ENCODE measurements around the gene XAGE1A.
"Not testable (repeated sequence)": the region's sequence is repeated elsewhere in the genome, so short reads cannot be mapped to it uniquely, and the experiment has no call there.

The XAGE1A gene

GRCh38 chrX:52495545-52496418, at the start of gene XAGE1A:
TSS of gene XAGE1A (plus strand) at chrX:52495808. CDS start at chrX:52497362, 1,554 bp downstream.
- not testable (repeated sequence) for DNase-seq

DNA sequence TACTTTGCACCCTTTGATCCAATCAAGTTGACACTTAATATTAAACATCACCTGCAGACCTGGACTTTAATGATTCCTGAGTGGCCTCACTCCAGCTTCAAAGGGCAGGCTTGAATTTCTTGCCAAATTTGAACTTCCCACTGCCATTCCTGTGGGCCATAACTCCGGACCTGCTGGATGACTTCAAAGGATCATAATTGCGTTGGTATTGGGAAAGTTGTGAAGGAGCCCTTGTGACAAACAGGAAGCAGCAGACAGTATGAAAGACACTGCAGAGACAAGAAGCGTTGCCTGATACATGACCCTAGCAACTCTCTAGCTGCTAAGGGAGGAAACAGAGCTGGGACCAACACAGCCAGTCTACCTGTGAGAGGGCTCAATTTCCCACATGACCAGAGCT, 43.6 kb upstream of the XAGE1A start:
- DNase-seq = not testable (repeated sequence)

- not testable (repeated sequence) for DNase-seq
Observed at GRCh38 chrX:52471301-52471700, 24.3 kb upstream of the XAGE1A start.

DNA sequence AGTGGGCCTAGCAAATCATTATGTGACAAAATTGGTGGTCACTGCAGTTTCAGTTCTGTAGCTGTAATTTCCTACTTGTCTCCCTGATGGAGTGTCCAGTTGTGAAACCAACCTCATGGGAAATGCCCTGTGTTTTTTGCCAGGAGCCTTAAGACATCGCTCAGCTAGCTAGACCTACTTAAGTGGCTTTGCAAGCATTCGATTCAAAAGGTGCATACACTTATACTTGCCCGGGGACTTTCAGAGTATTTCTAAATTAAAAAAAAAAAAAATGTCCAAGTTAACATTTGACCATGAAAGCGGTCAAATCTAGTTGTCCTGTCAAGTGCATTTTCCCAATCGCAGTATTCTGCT, 788 bp downstream of the XAGE1A start:
- not testable (repeated sequence) for DNase-seq

DNA sequence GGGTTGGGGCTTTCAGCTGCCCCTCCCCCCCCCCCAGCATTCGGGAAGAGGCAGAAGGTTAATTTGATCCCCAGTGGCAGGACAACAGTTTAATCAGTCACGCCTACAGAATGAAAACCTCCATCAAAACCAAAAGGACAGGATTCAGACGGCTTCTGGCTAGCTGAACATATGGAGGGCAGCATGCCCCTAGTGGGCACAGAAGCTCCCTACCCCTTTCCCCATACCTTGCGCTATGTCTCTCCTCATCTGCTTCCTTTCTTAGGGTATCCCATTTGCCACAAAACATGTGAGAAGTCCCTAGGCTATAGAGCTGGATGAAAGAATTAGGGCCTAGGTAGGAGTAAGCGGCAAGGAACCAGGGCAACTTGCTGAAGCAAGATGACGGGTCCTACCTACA, 5.8 kb downstream of the XAGE1A start:
- not testable (repeated sequence) for DNase-seq

- no peak for DNase-seq
Observed at GRCh38 chrX:52504551-52504950, 8.9 kb downstream of the XAGE1A start.

DNA sequence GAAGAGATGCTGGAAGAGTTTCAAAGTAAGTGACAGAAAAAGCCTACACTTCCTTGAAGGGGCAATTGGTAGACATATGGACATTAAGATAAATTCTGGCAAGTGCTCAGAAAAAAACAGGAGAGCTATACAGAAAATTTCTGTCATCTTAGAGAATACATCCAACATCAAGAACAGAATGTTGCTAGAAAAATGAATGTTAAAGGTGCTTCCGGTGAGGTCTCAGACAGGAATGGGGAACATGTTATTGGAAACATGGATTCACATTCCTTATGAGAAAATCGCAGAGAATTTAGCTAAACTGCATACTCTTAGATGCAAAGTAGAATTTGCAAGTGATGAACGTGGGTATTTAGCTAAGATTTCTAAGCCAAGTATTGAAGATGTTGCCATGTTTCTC, 11.7 kb downstream of the XAGE1A start:
- DNase-seq = no peak

DNA sequence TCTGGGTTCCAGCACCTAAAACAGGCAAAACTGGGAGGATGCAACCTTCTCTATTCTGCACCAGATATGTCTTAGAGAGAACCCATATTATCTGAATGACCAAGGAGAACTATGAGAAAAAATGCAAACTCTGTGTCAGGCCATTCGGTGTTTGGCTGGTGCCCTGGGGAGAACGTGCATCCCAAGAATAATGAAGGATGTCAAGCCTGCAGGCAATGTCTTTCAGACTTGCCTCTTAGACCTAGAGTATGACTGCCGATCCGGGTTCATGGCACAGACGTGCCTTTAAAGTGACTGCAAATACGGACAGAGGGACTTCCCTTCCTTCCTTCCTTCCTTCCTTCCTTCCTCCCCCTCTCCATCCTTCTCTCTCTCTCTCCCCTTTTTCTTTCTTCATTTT, 14.3 kb downstream of the XAGE1A start:
- no peak for DNase-seq

DNA sequence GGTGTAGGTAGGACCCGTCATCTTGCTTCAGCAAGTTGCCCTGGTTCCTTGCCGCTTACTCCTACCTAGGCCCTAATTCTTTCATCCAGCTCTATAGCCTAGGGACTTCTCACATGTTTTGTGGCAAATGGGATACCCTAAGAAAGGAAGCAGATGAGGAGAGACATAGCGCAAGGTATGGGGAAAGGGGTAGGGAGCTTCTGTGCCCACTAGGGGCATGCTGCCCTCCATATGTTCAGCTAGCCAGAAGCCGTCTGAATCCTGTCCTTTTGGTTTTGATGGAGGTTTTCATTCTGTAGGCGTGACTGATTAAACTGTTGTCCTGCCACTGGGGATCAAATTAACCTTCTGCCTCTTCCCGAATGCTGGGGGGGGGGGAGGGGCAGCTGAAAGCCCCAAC, 15.5 kb downstream of the XAGE1A start:
- DNase-seq = not testable (repeated sequence)

- DNase-seq = not testable (repeated sequence)
Observed at GRCh38 chrX:52516110-52516986, 20.7 kb downstream of the XAGE1A start.

DNA sequence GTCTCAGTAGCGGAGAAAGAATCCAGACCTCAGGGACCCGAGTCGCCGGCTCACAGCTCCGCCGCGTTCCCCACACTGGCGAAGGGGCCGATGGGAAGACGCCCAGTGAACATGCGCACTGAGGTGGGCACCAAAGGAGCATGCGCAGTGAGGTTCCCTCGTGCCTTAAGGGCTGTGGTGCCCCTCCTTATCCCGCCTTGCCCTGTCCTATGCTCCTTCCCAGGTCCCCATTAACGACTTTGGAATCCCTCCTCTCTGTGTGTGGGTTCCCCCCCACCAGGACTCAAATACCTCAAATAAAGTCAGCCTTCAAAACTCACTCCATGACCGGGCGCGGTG, 21.3 kb downstream of the XAGE1A start, which contains the start of gene XAGE1B:
TSS of gene XAGE1B (minus strand) at position 77 of the 339 bp plus-strand sequence. CDS start 1,536 bp downstream, outside the sequence.
- not testable (repeated sequence) for DNase-seq

- not testable (repeated sequence) for DNase-seq
Observed at GRCh38 chrX:52541051-52541450, 45.4 kb downstream of the XAGE1A start.

- no peak for DNase-seq
Observed at GRCh38 chrX:52542311-52542710, 46.7 kb downstream of the XAGE1A start.

GRCh38 chrX:52544147-52544840, 48.7 kb downstream of the XAGE1A start:
- DNase-seq = no peak

GRCh38 chrX:52548769-52549168, 53.2 kb downstream of the XAGE1A start:
- DNase-seq = not testable (repeated sequence)

All from NCI-H774 (cell line).